ENCODE data around the gene TRAK2. TPM values are rescaled to one million over a fixed set of nuclear protein-coding genes. Genes with fewer than 3 reads are reported as not detected.
A peak's percentile ranks its signal among the peaks of the same experiment; 100 is the strongest.

TRAK2 gene
- total and polyA plus RNA-seq, 9 of the 15 experiments (the other 6 are each of a cell fraction or from before 2014, with no cell fraction given): 3.4 to 10.4 (median 7.3) TPM

DNA sequence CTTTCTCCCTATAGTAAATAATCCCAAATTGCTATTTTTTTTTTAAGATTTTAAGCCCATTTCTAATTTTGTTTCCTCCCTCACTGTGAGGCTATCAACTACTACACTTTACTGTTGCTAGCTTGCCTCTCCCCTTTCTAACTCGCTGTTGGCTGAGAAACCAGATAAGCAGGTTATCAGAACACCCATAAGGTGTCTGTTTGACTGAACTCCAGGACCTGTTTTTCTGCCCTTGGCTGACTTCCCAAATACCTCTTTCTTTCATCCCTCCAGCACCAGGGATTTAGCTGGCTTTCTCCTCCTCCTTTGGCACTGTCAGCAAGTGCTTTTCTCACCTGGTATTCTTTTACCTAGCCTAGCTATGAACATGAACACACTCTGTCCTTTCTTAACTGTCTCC is 11.1 kb downstream of the TRAK2 start (continued):
- TF ChIP-seq ZNF282 (CRISPR knock-in tag; IDR thresholded peaks at IDR 0.05) (no peak), U2AF1 (optimal IDR thresholded peaks at IDR 0.05; ENCODE audit: low read depth, low read length) (no peak), ZNF785 (CRISPR knock-in tag; IDR thresholded peaks at IDR 0.05) (no peak), ZNF232 (CRISPR knock-in tag; IDR thresholded peaks at IDR 0.05) (no peak), POLR3A (IDR thresholded peaks at IDR 0.05; ENCODE audit: borderline replicate concordance, extremely low read depth, insufficient read depth, insufficient read length) (no peak), KLF16 (IDR thresholded peaks at IDR 0.05) (peak; percentile 91), KDM2B (CRISPR knock-in tag; IDR thresholded peaks at IDR 0.05) (no peak), RBM25 (IDR thresholded peaks at IDR 0.05; ENCODE audit: low read depth, low read length, severe bottlenecking) (no peak), KLF6 (CRISPR knock-in tag; IDR thresholded peaks at IDR 0.05; ENCODE audit: borderline replicate concordance) (no peak), ZBTB7A (IDR thresholded peaks at IDR 0.05; ENCODE audit: borderline replicate concordance, control insufficient read depth, low read depth, low read length) (no peak), EWSR1 (IDR thresholded peaks at IDR 0.05; ENCODE audit: borderline replicate concordance, low read depth, partially characterized antibody) (no peak), HLTF (IDR thresholded peaks at IDR 0.05) (peak; percentile 75; the same call in 1 of the 2 replicates), SIN3B (IDR thresholded peaks at IDR 0.05; ENCODE audit: low read depth) (no peak)
- TF ChIP-seq, protein P1, sequence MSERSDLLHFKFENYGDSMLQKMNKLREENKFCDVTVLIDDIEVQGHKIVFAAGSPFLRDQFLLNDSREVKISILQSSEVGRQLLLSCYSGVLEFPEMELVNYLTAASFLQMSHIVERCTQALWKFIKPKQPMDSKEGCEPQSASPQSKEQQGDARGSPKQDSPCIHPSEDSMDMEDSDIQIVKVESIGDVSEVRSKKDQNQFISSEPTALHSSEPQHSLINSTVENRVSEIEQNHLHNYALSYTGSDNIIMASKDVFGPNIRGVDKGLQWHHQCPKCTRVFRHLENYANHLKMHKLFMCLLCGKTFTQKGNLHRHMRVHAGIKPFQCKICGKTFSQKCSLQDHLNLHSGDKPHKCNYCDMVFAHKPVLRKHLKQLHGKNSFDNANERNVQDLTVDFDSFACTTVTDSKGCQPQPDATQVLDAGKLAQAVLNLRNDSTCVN (CRISPR knock-in tag; IDR thresholded peaks at IDR 0.05): no peak
- TF ChIP-seq, protein P2, sequence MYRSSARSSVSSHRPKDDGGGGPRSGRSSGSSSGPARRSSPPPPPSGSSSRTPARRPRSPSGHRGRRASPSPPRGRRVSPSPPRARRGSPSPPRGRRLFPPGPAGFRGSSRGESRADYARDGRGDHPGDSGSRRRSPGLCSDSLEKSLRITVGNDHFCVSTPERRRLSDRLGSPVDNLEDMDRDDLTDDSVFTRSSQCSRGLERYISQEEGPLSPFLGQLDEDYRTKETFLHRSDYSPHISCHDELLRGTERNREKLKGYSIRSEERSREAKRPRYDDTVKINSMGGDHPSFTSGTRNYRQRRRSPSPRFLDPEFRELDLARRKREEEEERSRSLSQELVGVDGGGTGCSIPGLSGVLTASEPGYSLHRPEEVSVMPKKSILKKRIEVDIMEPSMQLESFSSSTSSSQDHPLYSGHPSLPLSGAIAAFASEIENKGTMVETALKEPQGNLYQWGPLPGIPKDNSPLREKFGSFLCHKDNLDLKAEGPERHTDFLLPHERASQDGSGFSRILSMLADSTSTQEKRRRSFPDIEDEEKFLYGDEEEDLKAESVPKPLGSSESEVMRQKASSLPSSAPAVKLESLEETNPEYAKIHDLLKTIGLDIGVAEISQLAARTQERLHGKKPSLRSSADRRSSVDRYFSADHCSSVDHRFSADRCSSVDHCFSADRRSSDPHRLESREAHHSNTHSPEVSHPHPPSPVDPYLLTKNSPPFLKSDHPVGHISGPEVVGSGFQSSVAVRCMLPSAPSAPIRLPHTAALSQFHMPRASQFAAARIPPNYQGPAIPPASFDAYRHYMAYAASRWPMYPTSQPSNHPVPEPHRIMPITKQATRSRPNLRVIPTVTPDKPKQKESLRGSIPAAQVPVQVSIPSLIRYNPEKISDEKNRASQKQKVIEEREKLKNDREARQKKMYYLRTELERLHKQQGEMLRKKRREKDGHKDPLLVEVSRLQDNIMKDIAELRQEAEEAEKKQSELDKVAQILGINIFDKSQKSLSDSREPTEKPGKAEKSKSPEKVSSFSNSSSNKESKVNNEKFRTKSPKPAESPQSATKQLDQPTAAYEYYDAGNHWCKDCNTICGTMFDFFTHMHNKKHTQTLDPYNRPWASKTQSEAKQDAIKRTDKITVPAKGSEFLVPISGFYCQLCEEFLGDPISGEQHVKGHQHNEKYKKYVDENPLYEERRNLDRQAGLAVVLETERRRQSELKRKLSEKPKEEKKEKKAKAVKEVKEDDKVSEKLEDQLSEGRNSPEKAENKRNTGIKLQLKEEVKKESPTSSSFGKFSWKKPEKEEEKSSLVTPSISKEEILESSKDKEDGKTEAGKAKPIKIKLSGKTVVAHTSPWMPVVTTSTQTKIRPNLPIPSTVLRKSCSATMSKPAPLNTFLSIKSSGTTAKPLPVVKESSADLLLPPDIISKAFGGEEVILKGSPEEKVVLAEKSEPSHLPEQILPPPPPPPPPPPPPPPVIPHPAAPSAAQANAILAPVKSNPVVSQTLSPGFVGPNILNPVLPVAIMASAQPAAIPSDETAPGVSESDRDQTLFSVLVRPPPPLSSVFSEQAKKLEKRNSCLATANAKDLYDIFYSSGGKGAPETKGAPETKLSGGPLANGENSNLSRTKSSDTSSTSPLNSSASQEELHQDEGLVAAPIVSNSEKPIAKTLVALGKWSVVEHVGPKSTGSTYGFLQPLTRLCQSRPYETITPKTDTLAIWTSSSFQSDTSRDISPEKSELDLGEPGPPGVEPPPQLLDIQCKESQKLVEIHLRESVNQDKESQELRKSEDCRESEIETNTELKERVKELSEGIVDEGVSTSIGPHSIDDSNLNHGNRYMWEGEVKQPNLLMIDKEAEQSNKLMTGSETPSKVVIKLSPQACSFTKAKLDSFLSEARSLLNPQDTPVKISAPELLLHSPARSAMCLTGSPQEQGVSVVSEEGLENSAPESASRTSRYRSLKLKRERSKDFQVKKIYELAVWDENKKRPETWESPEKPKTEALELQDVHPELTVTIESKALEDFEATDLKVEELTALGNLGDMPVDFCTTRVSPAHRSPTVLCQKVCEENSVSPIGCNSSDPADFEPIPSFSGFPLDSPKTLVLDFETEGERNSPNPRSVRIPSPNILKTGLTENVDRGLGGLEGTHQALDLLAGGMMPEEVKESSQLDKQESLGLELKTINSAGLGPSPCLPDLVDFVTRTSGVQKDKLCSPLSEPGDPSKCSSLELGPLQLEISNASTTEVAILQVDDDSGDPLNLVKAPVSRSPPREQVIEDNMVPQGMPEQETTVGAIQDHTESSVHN (IDR thresholded peaks at IDR 0.05; ENCODE audit: borderline replicate concordance in 1 of 2, low read depth in 1 of 2): no peak
- TF ChIP-seq, protein P3, sequence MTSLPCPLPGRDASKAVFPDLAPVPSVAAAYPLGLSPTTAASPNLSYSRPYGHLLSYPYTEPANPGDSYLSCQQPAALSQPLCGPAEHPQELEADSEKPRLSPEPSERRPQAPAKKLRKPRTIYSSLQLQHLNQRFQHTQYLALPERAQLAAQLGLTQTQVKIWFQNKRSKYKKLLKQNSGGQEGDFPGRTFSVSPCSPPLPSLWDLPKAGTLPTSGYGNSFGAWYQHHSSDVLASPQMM (CRISPR knock-in tag; IDR thresholded peaks at IDR 0.05): no peak

Data from K562 (cell line).